Nucleus accumbens (tissue), 56 donors: ENCODE results near the gene ABCA1.
A peak's percentile ranks its signal among the peaks of the same experiment; 100 is the strongest.
"Not testable (repeated sequence)": the region's sequence is repeated elsewhere in the genome, so short reads cannot be mapped to it uniquely, and the experiment has no call there.

ENCODE experiments used
- DNase-seq, 56 donors: peaks; one replicate each; lab custom pipeline; 2025; lab: John Stamatoyannopoulos, UW

Gene ABCA1

GRCh38 chr9:104927912-104928740 is at the start of gene ABCA1:
ABCA1 (minus strand) TSS chr9:104928155; CDS start chr9:104903679, 24,476 bp downstream.
- DNase-seq, result peak; percentile 50 to 96 (median 85)

GRCh38 chr9:104977580-104977979 is 49.6 kb upstream of the ABCA1 start:
- DNase-seq, result no peak

- no peak for DNase-seq
Measured at GRCh38 chr9:104977168-104977567, 49.2 kb upstream of the ABCA1 start.

- DNase-seq, result not testable (repeated sequence)
Measured at GRCh38 chr9:104975966-104976595, 48.1 kb upstream of the ABCA1 start.

- no peak for DNase-seq
Measured at GRCh38 chr9:104974053-104974962, 46.4 kb upstream of the ABCA1 start.

- no peak for DNase-seq
Measured at GRCh38 chr9:104972242-104972866, 44.4 kb upstream of the ABCA1 start.

GRCh38 chr9:104971511-104971910 is 43.6 kb upstream of the ABCA1 start:
- DNase-seq, result no peak

- DNase-seq, result no peak
Measured at GRCh38 chr9:104970271-104970987, 42.5 kb upstream of the ABCA1 start.

GRCh38 chr9:104969116-104969515 is 41.2 kb upstream of the ABCA1 start:
- DNase-seq, result peak in 1 of 56 donors; percentile 29

GRCh38 chr9:104968025-104968982 is 40.3 kb upstream of the ABCA1 start:
- DNase-seq, result peak in 55 of 56 donors; percentile 54 to 99 (median 92)

- DNase-seq, result no peak
Measured at GRCh38 chr9:104963076-104963475, 35.1 kb upstream of the ABCA1 start.

GRCh38 chr9:104961701-104962359 is 33.9 kb upstream of the ABCA1 start:
- DNase-seq, result no peak

GRCh38 chr9:104961238-104961637 is 33.3 kb upstream of the ABCA1 start:
- DNase-seq, result no peak

GRCh38 chr9:104960662-104961061 is 32.7 kb upstream of the ABCA1 start:
- no peak for DNase-seq

- DNase-seq, result no peak
Measured at GRCh38 chr9:104958751-104959150, 30.8 kb upstream of the ABCA1 start.

- not testable (repeated sequence) for DNase-seq
Measured at GRCh38 chr9:104958006-104958405, 30.1 kb upstream of the ABCA1 start.

- DNase-seq, result no peak
Measured at GRCh38 chr9:104951487-104951886, 23.5 kb upstream of the ABCA1 start.

- no peak for DNase-seq
Measured at GRCh38 chr9:104950838-104951237, 22.9 kb upstream of the ABCA1 start.
